HL-60 (cell line): ENCODE data around the gene GFPT2.

Source experiments
- DNase-seq, 2 experiments: peaks; one replicate each; pipeline ENCODE4 v3.0.0-alpha.2; 2010 to 2020; ENCODE audit warnings: low read depth in 1 of 2, low spot score in 1 of 2
- H3K27ac ChIP-seq: fragments of 250-450 bp; sonication (Bioruptor Pico); replicated peaks from 2 replicates; pipeline ENCODE4 v1.5.1; 2020; ENCODE audit warnings: mild to moderate bottlenecking, moderate library complexity
- H3K27me3 ChIP-seq: fragments of 250-450 bp; sonication (Bioruptor Pico); 2 replicates; pipeline ENCODE4 v1.5.1; 2021; ENCODE audit warnings: mild to moderate bottlenecking, moderate library complexity; ENCODE audit not compliant: insufficient read depth, poor library complexity, severe bottlenecking
- H3K4me3 ChIP-seq: replicated peaks from 2 replicates; pipeline ENCODE4 v1.5.1; 2011; ENCODE audit warnings: mild to moderate bottlenecking, control low read depth, low read length; ENCODE audit not compliant: insufficient read depth
- CTCF ChIP-seq: IDR thresholded peaks from one replicate; pipeline ENCODE4 v1.5.1; 2011; ENCODE audit warnings: low read length, control low read depth, inconsistent platforms; ENCODE audit not compliant: insufficient read depth
- GABPA ChIP-seq: IDR thresholded peaks from 2 replicates; pipeline ENCODE4 v1.6.1; 2012; ENCODE audit warnings: low read depth
- POLR2AphosphoS5 ChIP-seq: IDR thresholded peaks from 2 replicates; pipeline ENCODE4 v1.6.1; 2012; ENCODE audit warnings: low read depth
- REST ChIP-seq: IDR thresholded peaks from 2 replicates; pipeline ENCODE4 v1.6.1; 2012; ENCODE audit warnings: low read depth; ENCODE audit not compliant: insufficient replicate concordance
- SPI1 ChIP-seq: IDR thresholded peaks from 2 replicates; pipeline ENCODE4 v1.6.1; 2012; ENCODE audit warnings: low read depth, mild to moderate bottlenecking, borderline replicate concordance

Gene GFPT2

DNA sequence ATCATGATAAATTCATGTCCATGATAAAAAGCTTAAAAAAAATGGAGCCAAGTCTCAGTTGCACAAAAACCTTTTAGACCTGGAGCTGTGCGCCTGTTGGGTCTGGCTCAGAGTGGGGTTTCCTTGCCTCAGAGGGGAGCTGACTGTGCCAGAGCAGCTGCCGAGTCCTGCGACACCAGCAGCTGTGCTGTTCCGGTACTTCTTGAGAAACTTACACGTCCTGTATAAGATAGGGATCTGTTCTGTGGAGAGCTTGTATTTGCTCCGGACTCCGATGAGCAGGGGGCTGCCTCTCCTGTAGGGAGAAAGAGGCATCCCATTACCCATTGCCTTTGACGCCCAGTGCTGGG lies 28.6 kb downstream of the GFPT2 start:
- Histone ChIP-seq H3K4me3 (no peak overlapping the region), H3K27me3 (no peaks in the 10 kb centered on the region), H3K27ac (no peak overlapping the region)
- no peak for DNase-seq
- TF ChIP-seq POLR2AphosphoS5 (no peak), CTCF (no peak), GABPA (no peak), REST (no peak), SPI1 (no peak)

- Histone ChIP-seq H3K4me3 (no peak overlapping the region), H3K27ac (no peak overlapping the region), H3K27me3 (no peaks in the 10 kb centered on the region)
- TF ChIP-seq CTCF (no peak), REST (peak; percentile 43), SPI1 (no peak)
- no peak for DNase-seq
Measured at GRCh38 chr5:180323941-180324600, 29.1 kb downstream of the GFPT2 start.

DNA sequence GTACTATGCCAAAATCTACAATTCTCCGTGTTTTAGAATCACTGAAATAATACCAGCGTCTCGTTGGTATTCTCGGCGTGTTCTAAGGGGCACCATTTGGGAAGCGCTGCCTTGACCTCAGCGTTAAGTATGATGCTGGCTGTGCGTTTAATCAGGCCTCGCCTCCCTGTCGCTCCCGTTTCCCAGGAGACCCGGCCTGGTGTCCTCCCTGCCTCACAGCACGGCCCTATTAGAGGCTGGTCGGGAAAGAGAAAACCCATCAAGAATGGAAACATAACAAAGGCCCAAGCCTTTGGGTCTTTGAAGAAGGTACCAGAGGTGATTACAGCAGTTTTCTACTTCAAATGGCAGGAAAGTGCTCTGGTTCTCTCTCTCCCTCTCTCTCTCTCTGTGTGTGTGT lies 30.0 kb downstream of the GFPT2 start:
- DNase-seq, result no peak
- no peak overlapping the region for H3K4me3 ChIP-seq
- H3K27ac ChIP-seq, result no peak overlapping the region
- H3K27me3 ChIP-seq, result no peaks in the 10 kb centered on the region
- TF ChIP-seq POLR2AphosphoS5 (no peak), SPI1 (no peak), REST (no peak), GABPA (no peak), CTCF (no peak)
